ENCODE measurements around the gene KDM8.
A peak's percentile ranks its signal among the peaks of the same experiment; 100 is the strongest.

The KDM8 gene

DNA sequence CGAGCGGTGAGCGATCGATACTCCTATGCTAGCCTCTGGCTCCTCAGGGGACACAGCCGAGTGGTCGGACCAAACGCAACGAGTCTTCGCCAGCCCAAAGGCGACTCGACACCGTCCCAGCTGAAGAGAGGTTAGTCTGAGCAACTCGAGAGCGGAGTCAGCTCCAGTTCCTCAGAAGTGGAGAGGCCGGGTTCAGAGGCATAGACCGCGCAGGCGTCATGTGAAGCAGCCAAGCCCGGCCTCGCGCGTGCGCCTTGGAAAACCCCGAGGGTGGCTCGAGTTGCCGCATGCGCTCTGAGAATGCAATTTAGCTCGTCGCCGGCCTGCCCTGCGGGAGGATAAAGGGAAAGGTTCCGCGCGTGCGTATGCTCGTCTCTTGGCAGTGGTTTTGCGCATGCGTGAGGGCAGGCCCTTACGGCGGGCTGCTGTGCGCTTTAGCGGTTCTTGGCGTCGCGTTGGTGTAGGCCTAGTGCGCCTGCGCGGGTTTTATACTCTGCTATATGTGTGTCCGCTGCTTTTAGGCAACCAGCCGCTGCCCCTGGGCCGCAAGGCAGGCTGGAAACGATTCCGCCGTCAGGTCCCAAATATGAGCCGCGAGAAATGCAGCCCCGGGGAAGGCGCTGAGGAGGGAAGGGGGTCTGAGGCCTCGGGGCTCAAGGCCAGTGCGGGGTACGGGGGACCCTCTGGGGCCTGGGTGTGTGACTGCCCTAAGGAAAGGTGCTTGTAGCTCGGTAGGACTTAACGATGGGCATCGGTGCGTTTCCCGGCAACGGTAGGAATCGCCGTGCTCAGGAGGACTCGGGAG is at the start of gene KDM8:
TSS of gene KDM8 (plus strand) at position 20 of the 805 bp plus-strand sequence. CDS start 6,598 bp downstream, outside the sequence.
- DNase-seq = peak; percentile 99

DNA sequence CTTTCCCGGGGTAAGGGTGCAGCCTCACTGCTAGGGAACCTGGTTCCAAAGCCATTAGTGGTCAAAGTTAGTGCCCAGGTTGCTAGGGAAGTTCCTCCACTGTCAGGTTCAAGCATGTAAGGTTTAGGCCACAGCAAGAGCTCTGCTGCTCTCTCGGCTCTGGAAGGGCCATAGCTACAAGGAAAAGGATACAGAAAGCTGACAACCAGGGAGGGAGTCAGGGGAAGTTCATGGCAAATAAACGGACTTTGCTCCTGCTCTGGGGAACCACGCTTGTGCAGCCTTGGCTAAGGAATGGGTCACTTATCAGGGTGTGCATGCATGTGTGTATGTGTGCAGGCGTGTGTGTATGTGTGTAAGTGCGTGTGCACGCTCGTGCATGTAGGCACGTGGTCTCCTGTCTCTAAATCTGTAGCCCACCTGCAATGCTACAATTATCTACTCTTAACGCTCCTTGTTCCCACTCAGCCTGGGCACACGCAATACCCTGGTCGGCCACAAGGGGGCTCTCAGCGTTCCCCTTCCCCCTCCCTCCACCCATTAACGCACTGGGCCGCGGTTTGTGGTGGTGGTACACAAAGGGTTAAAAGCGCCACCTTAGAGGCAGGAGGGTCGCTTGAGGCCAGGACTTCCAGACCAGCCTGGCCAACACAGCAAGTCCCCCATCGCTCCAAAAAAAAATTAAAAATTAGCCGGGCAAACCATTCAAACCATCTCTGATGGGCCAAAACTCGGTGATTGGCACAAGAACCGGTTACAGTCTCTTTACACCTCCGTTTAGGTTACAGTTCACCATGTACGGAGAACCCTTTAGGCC is 48.4 kb upstream of the KDM8 start:
- peak; percentile 2 for DNase-seq

DNA sequence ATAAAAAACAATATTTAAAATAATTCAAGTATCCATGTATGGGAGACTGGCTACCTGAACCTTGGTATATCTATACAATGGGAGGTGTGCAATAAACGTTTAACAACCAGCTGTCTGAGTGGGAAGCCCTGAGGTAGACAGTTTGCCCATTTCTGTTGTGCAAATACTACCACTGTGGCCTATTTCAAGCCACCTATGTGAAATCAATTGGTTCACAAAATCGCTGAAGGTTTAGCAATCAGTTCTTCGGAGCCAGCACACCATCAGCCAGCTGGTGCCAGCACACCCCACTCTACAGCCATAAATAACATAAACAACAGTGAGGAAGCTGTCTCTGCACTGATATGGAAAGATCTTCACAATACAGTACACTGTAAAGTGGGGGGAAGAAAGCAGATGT is 46.7 kb upstream of the KDM8 start:
- DNase-seq = no peak

DNA sequence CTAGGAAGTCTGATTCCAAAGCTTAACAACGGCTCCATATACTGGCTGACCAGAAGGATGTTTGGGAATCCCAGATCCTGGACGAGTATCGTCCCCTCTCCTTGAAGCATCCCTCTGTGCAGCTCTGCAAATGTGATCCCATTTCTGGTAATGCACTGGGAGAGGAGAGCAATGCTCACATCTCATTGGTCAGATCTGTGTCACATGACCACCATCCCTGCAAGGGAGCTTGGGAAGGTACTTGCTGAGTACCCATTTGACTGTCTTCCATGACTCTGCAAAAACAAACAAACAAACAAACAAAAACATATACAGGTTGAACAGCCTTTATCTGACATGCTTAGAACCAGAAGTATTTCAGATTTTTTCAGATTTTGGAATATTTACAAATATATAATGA is 41.9 kb upstream of the KDM8 start:
- no peak for DNase-seq

DNA sequence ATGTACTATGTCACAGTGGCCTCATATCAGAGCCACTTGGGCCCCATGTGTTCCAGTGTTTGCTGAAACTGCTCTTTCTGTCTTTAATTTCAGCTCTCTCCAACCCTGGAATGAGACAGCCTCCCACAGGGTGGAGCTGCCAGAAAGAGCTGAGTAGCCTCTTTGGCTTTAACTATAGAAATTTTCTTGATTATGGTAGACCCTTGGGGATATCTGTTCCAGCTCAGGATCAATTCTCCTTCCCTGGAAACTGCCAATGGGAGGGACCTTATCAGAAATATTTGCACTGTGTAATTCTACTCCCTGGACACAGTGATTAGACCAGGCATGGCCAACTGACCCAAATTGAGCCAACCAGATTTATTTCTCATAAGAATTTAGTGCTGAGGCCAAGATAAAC is 39.0 kb upstream of the KDM8 start:
- DNase-seq = no peak

GRCh38 chr16:27165576-27165975 is 37.8 kb upstream of the KDM8 start:
- no peak for DNase-seq

GRCh38 chr16:27168790-27169189 is 34.5 kb upstream of the KDM8 start:
- no peak for DNase-seq

GRCh38 chr16:27169511-27170071 is 33.7 kb upstream of the KDM8 start:
- DNase-seq = peak; percentile 21

GRCh38 chr16:27171584-27171983 is 31.7 kb upstream of the KDM8 start:
- DNase-seq = no peak

DNA sequence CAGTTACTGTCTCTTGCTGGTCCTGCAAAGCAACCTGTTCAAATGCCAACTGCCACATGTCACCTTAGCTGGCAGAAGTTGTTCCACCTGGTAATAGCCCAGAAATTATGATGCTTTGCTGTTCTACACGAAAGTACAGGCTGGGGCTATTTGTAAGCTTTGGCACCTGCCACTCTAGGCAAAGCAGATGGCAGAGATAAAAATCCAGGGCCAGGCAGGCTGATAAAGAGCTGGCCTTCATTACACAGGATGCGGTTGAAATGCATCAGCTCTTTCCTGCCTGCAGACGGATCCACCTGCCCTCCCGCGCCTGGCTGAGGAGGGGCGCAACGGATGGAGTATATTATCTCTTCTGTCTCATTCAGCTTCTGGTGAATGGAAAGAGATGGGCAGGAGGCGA is 29.3 kb upstream of the KDM8 start:
- DNase-seq = no peak

DNA sequence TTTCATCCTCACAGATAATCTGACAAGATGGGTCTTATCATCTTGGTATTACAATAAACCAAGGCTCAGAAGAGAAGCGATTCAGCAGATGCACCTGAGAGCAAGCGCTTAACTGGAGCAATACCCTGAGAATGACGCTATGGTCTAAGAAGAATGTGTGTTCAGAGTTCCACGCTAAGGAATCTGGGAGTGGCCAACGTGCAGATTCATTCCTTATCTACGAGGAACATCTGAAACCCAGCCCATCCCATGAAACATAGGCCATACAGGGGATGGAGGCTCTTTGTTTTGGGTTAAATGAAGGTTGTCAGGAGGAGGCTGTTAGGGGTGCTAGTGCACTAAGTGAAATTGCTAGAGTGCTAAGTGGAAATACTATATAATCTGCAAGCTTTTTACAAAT is 28.5 kb upstream of the KDM8 start:
- DNase-seq = no peak

GRCh38 chr16:27175888-27176287 is 27.4 kb upstream of the KDM8 start:
- DNase-seq = no peak

DNA sequence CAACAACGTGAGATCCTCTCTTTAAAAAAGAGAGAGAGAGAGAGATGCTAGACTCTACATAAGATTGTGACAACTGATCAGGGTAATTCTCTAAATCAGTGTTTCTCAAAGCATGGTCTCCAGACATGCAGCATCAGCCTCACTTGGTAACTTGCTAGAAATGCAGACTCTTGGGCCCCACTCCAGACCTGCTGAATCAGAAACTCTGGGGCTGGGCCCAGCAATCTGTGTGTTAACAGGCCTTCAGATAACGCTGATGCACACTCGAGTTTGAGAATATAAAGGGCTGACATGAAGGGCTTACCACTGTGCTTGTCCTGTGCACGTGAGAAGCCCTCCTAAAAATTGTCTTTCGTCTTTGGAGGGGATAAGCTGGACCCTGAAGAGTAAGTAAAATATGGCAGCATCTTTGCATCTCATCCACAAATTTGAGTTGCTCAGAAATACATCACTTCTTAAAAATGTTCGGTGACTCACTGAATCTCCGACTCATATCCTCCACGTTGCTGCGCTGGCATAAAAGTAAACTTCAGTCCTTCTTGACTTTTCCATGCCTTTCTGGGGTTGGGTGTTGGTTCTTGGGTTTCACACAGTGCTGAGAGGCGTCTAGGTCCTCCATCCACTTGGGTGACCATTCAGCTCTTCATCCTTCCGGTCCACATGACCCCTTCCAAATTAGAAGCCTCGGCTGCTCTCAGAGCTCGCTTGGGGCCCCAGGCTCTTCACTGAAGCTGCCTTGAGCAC is 26.1 kb upstream of the KDM8 start:
- DNase-seq = no peak

DNA sequence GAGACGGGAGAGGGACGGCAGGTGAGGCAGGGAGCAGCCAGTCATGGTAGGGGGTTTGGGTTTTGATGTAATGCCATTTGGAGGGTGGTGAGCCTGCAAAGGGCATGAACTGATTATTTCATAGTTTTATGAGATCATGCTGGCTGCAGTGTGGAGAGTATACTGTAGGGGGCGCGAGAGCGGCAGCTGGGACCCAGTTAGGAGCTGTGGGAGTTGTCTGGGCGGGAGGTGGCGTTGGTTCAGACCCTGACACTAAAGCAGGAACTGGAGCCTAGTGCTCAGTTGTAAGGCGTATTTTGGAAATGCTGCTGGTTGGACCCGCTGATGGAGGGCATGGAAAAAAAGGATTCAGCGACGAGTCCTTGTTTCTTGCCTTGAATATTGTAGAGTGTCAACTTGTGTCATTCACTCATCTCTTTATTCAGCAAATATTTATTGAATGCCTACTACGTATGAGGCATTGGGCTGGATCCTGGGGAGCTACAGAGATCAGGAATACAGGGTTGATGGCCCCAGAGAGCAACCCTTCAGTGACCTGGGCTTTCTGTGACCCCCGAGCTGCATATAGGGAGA is 23.7 kb upstream of the KDM8 start:
- no peak for DNase-seq

GRCh38 chr16:27181019-27181790 is 22.1 kb upstream of the KDM8 start:
- DNase-seq = no peak

DNA sequence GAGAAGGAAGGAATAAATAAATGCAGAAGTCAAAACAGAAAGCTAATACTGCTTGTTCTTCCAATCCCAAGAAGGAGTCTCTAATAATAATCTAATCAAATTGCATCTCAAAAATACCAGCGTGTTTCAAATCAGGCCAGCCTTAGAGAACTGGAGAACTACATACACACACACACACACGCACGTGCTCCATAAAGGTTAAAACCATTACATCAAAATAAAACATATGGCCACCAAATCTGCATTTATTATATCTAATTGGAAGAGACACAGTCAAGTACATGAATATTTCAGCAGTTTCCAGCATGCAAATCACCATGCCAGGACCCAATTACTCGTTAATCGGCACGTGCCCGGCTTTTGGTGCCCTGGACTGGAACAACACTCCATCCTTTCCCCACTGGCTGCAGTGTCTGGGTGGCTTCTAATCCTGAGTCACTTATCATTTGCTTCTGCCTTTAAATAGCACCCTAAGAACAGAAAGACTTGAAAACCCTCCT is 20.4 kb upstream of the KDM8 start:
- DNase-seq = no peak

DNA sequence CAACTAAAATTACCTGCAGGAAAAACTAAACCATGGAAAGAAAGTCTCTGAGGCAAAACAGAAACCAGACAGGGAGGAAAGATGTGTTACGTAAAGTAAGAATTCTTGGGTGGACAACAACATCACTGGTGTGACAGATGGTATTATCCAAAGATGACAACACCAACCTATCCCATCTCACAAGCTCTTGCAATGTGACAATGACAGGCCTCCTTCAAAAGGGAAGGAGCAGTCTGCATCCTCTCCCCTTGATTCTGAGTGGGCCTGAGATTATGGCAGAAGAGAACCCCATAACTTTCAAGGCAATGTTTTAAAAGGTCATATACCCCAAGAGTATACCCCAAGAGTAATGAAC is 17.6 kb upstream of the KDM8 start:
- DNase-seq = no peak

DNA sequence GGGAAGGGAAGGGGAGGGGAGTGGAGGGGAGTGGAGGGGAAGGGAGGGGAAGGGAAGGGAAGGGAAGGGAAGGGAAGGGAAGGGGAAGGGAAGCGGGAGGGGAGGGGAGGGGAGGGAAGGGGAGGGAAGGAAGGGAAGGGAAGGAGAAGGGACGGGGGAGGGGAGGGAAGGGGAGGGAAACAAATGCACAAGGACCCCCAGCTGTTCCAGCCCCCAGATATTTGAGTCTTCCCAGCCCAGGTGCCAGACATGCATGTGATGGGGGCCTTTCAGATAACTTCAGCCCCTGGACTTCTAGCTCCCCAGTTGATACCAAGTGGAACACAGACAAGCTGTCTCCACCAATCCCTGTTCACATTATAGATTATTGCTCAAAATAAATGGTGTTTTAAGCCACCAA is 14.7 kb upstream of the KDM8 start:
- DNase-seq = no peak

GRCh38 chr16:27189335-27189972 is 13.9 kb upstream of the KDM8 start:
- no peak for DNase-seq

DNA sequence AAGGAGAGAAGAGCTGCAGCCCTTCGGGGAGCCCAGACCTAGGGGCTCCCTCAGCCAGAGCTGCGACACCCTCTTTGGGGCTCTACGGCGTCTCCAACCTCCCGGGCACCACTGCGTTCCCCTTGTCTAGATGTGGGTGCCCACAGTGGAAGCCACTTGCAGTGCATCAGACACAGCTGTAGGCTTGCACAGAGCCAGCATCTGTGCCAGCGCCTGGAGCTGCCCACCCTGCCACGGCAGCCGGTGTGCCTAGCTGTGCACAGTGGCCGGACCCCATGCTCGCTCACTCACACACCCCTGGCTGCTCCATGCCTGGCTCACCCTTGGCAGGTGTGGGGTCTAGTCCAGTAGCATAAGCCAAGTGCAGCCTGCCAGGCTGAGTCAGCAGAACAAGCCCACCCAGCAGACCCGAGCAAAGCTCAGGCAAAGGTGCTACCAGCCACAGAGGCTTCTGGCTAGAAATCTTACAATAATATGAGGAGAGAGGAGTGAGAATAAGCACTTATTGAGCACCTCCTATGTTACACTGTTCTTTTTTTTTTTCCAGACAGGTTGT is 12.9 kb upstream of the KDM8 start:
- no peak for DNase-seq

DNA sequence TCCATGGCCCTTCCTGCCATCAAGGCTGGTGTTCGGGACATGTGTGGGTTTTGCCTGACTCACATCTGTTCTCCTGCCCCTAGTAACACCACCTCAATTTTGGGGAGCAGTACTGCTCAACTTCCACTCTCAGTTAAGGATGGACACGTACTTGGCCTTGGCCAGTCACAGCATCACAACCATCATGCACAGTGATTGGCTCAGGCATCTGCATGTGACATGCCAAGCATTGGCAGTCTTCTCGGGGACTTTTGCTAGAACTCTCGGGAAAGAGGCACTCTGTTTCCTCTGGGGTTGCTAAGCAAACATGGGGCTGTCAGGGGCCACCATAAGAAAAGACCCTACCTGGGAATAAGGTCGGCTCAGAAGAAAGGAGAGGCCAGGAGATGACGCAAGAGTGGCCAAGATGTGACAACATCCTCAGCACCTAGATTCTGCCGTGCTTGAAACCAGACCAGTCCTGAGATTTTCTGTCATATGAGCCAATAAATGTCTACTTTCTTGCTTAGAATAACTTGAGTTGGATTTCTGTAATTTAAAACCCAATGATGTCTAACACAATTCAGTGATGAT is 11.9 kb upstream of the KDM8 start:
- DNase-seq = no peak

Measured in DMS79 treated with DMSO at 0.1 percent for 48 hours (cell line).